ENCODE results near the gene CNKSR3.

Gene CNKSR3

DNA sequence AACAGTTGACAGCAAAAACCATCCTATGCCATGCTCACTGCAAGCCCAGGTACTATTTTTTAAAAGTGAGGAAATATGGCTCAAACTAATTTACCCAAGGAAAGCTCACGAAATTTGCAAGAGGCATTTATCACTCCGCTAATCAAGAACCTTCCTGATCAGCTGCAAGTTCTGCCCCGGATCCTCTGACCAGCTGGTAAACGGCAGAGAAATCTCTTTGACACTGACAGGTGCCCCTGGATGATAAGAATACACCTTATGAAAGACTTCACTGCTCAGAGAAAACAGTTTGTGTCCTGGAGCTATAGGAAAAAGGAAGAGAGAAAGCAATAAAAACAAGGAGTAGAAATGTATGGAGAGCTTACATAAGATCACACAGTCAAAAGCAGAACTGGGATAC lies 6.4 kb downstream of the CNKSR3 start:
- H3K9me3 ChIP-seq: no peaks in the 10 kb centered on the region
- H3K4me1 ChIP-seq: peaks cover 12% of the 10 kb centered on the region
- in situ Hi-C loops (cut with MboI; ENCODE audit: low sequenced_read_pairs): no loop called here
- H3K36me3 ChIP-seq (replicated peaks): peaks cover 4% of the 10 kb centered on the region; the same call in 1 of the 2 replicates
- H3K4me3 ChIP-seq: no peak overlapping the region
- no peaks in the 10 kb centered on the region for H3K27me3 ChIP-seq (ENCODE audit: low read depth)
- no peak for DNase-seq (ENCODE audit: low spot score in 2 of 2)

DNA sequence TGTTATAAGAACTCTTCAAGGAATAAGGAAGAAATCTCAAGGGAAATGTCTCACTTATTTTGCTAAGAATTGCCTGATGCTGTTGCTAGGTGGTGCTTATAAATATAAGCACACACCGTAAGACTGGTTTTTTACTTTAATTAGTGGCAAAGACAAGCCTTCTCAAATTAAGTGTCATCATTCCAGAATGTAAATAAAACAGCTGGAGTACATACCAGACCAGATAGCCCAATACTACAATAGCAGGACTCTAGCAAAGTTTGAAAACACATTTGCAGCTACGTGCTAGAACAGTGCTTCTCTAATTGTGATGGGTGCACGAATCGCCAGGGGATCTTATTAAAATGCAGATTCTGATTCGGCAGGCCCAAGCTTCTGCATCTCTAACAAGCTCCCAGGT lies 6.8 kb downstream of the CNKSR3 start:
- DNase-seq (ENCODE audit: low spot score in 2 of 2): no peak
- Histone ChIP-seq H3K9me3 (no peaks in the 10 kb centered on the region), H3K4me3 (no peak overlapping the region), H3K27me3 (ENCODE audit: low read depth) (no peaks in the 10 kb centered on the region), H3K4me1 (peaks cover 11% of the 10 kb centered on the region), H3K36me3 (replicated peaks) (peaks cover 4% of the 10 kb centered on the region; the same call in 1 of the 2 replicates)
- in situ Hi-C loops (cut with MboI; ENCODE audit: low sequenced_read_pairs): no loop called here

DNA sequence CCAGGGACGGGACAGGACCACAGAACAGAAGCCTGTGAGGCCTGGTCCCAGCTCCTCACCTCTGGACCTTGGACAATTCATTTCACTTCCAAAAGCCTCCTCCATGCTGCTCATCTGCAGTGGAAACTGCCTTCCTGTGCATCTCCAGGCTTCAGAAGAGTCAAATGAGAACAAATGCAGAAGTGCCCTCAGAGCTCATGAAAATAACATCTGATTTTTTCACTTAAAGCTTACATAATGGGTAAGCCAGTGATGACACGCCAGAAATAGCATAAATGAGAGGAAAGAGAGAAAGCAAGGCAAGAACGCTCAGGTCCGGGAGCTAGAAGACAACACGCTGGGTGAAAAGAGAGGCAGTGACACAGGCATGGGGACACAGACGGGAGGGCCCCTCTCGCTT lies 7.9 kb downstream of the CNKSR3 start:
- DNase-seq (ENCODE audit: low spot score in 2 of 2): no peak
- Histone ChIP-seq H3K4me3 (no peak overlapping the region), H3K36me3 (replicated peaks) (peaks cover 4% of the 10 kb centered on the region; the same call in 1 of the 2 replicates), H3K27me3 (ENCODE audit: low read depth) (no peaks in the 10 kb centered on the region), H3K4me1 (peaks cover under 1% of the 10 kb centered on the region), H3K9me3 (no peaks in the 10 kb centered on the region)
- in situ Hi-C loops (cut with MboI; ENCODE audit: low sequenced_read_pairs): no loop called here

DNA sequence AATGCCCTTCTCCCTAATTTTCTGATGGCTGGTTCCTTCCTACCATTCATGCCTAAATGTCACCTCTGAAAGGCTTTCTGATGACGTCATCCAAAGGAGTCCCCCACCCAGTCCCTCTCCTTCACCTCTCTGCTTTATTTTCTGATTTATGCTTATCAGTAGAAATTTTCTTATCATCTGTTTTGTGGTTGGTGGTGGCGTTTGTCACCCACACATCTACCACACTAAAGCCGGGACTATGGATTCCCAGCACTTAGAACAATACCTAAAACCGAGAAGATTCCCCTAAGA lies 9.0 kb downstream of the CNKSR3 start:
- H3K36me3 ChIP-seq (replicated peaks): no peaks in the 10 kb centered on the region; the same call in 1 of the 2 replicates
- H3K9me3 ChIP-seq: no peaks in the 10 kb centered on the region
- no peaks in the 10 kb centered on the region; the same call in 1 of the 2 replicates for H3K4me1 ChIP-seq
- no peaks in the 10 kb centered on the region for H3K27me3 ChIP-seq (ENCODE audit: low read depth)
- no peak overlapping the region for H3K4me3 ChIP-seq
- no peak for DNase-seq (ENCODE audit: low spot score in 2 of 2)
- in situ Hi-C loops (cut with MboI; ENCODE audit: low sequenced_read_pairs): no loop called here

DNA sequence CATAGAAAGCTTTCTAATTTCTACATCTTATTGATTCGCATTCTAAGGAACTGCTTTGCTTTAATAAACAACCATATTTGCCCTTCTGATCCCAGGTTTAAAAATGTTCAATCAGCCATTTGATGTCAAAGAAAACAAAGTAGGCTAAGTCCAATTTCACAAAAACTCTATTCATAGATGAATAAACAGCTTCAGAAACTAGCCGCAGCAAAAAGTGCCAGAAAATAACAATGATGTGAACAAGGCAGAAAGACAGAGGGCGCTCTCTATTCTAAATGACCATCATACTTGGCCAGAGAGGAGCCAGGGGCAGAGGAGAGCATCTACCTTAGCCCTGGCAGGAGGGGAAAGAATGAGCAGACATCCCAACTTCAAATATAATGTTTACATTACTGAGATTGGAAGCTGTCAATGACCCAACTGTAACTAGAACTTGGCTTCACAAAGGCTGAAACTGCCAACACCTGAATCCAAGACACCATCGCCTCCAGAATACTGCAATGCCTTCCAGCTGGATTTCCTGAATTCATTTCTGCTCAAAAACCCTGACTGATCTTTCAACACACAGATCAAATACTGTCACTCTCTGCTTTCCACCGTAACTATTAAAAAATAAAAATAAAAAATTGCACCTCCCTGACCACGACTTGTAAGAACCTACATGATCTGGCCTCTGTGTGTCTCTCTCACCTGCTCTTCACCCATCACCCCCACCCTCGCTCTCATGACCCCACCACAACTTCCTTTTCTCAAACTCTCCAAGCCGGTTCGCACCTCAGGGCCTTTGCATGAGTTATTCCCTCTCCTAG lies 9.5 kb downstream of the CNKSR3 start:
- no peak overlapping the region for H3K4me3 ChIP-seq
- DNase-seq (ENCODE audit: low spot score in 2 of 2): peak; percentile 21 to 32
- H3K9me3 ChIP-seq: no peaks in the 10 kb centered on the region
- H3K27me3 ChIP-seq (ENCODE audit: low read depth): no peaks in the 10 kb centered on the region
- in situ Hi-C loops (cut with MboI; ENCODE audit: low sequenced_read_pairs): no loop called here
- no peaks in the 10 kb centered on the region; the same call in 1 of the 2 replicates for H3K4me1 ChIP-seq
- H3K36me3 ChIP-seq (replicated peaks): no peaks in the 10 kb centered on the region; the same call in 1 of the 2 replicates

DNA sequence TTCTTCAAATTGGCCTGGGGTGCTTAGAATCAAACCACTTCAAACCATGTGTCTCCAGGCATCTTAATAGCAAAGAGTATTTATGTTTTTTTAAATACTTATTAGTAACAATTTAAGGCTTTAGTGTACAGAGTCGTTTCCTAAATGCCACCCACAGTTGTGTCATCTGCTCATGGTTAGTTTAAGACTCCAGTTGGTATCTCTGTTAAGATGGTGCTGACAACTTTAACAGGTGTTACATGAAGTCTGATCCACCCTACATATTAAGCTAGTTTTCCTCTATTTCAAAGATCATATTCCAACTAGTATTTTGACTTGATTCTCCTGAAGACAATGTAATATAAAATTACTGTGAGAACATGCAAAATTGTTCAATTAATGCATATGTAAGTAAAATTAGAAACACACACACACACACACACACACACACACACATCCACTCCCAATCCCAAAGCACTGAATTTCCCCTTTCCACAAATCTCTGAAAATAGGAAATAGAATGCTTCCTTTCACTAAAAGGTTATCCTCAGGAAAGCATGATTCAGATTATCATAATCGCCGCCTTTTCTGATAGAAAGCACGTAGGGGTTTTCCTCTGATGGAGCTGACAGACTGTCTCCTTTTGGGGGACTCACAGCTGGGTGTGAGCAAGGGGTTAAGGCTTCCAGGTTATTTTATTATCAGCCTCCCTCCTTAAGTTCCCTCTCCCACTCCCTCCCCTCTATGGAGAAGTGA lies 10.5 kb downstream of the CNKSR3 start:
- DNase-seq (ENCODE audit: low spot score in 2 of 2): no peak
- no peaks in the 10 kb centered on the region; the same call in 1 of the 2 replicates for H3K4me1 ChIP-seq
- no peaks in the 10 kb centered on the region for H3K36me3 ChIP-seq (replicated peaks)
- no peaks in the 10 kb centered on the region for H3K9me3 ChIP-seq
- in situ Hi-C loops (cut with MboI; ENCODE audit: low sequenced_read_pairs): no loop called here
- H3K27me3 ChIP-seq (ENCODE audit: low read depth): no peaks in the 10 kb centered on the region
- H3K4me3 ChIP-seq: no peak overlapping the region

DNA sequence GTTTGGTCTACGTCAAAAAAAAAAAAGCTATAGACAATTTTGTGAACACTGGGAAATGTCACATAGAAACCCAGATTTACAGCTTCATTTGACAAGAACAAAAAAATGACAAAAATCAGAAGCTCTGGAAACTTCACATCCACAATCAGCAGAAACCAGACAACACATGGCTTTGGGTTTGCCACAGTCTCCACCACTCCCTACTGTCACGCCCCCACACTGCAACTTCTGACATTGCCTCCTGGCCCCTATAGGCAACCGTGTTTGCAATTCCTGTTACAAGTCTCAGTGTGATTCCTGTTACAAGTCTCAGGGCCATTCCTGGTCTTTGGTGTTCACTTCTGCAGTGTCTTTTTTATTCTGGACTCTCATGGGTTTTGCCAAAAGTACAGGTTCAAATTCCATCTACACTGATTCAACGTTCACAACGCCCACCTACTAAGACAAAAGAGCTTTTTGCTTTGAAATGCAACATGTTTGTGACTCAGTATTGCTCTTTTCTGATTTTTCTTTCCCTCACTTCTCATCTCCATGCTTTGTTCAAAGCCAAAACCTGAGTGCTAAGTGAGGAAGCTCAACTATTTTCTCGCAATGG lies 12.0 kb downstream of the CNKSR3 start:
- H3K4me1 ChIP-seq: no peaks in the 10 kb centered on the region; the same call in 1 of the 2 replicates
- no peaks in the 10 kb centered on the region for H3K27me3 ChIP-seq (ENCODE audit: low read depth)
- no peak for DNase-seq (ENCODE audit: low spot score in 2 of 2)
- in situ Hi-C loops (cut with MboI; ENCODE audit: low sequenced_read_pairs): no loop called here
- H3K36me3 ChIP-seq (replicated peaks): no peaks in the 10 kb centered on the region
- H3K4me3 ChIP-seq: no peak overlapping the region
- H3K9me3 ChIP-seq: no peaks in the 10 kb centered on the region

DNA sequence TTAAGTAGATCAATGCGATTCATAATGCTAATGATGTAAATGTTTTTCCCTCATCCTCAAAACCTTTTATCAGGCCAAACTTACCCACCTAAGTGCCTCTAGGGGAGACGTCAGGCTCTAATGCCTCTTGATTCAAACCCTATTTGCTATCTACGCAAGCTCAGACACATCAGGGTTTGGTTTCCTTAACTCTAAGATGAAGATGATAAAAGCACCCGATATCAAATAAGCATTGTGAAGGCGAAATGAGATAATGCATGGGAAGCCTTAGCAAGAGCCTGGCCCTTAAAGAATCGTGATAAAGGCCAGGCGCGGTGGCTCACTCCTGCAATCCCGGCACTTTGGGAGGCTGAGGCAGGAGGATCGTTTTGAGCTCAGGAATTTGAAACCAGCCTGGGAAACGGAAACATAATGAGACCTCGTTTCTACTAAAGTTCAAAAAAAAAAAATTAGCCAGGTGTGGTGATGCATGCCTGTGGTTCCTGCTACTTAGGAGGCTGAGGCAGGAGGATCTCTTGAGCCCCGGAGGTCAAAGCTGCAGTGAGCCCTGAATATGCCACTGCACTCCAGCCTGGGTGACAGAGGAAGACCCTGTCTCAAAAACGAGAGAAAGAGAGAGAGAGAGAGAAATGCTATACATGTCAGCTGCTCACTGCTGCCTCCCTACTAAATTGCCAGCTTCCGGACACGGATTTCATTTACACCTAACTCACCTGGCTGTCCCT lies 13.5 kb downstream of the CNKSR3 start:
- in situ Hi-C loops (cut with MboI; ENCODE audit: low sequenced_read_pairs): no loop called here

DNA sequence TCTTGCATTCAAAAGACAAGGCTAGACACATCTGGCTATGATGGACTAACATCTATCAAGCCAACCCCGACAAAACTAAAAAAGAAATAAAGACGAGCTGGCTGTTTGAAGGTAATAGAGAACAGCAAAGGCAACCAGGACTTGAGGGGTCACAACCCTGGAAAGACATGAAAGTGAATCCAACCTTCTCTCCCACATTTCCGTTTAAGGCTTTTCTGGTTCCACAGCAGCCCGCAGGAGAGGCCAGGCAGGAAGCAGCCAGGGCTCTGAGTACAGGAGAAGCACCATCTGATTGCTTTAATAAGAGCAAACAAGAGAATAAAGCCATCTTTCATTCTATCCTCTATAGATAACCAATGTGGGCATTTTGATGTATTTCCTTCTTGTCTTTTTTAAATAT lies 14.3 kb downstream of the CNKSR3 start:
- DNase-seq (ENCODE audit: low spot score in 2 of 2): no peak
- Histone ChIP-seq H3K4me3 (no peak overlapping the region), H3K36me3 (replicated peaks) (no peaks in the 10 kb centered on the region), H3K4me1 (peaks cover 8% of the 10 kb centered on the region), H3K9me3 (no peaks in the 10 kb centered on the region), H3K27me3 (ENCODE audit: low read depth) (no peaks in the 10 kb centered on the region)
- in situ Hi-C loops (cut with MboI; ENCODE audit: low sequenced_read_pairs): no loop called here

More for the DNA sequence above, 13.5 kb downstream of the CNKSR3 start:
- Histone ChIP-seq H3K4me1 (peaks cover under 1% of the 10 kb centered on the region), H3K4me3 (no peak overlapping the region), H3K36me3 (replicated peaks) (no peaks in the 10 kb centered on the region), H3K27me3 (ENCODE audit: low read depth) (no peaks in the 10 kb centered on the region), H3K9me3 (no peaks in the 10 kb centered on the region)
- no peak for DNase-seq (ENCODE audit: low spot score in 2 of 2)

DNA sequence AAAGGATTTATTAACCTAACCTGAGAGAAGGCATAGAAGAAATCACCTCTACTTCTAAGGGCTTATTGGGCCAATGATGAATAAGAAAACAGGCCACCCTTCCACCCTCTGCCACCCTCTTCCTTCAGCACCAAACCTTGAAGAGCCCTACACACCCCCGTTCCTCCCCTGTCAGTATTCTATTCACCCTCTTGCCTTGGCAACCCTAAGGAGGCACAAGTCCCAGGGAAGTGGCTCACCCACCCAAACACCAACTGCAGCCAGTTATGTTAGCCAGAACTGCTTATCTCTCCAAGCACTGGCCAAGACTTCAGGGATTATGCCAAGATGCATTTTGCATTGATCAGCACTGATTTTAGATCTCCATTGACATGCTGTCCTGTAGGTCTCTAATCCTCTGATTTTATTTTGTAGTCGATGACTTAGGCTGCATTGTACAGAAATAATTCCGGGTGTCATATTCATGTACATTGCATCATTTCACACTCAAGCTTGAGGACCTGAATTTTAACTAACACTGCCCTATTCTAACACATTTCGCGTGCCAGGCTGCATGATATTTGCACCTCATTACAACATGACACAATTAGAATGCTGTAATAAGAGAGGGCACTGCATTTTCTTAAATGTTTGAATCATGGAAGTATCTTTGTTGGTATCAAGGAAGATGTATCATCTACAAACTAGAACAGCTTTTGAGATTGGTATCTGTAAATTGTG lies 15.7 kb downstream of the CNKSR3 start:
- Histone ChIP-seq H3K27me3 (ENCODE audit: low read depth) (no peaks in the 10 kb centered on the region), H3K9me3 (no peaks in the 10 kb centered on the region), H3K4me1 (peaks cover 11% of the 10 kb centered on the region), H3K36me3 (replicated peaks) (no peaks in the 10 kb centered on the region), H3K4me3 (no peak overlapping the region)
- DNase-seq (ENCODE audit: low spot score in 2 of 2): no peak
- in situ Hi-C loops (cut with MboI; ENCODE audit: low sequenced_read_pairs): no loop called here

DNA sequence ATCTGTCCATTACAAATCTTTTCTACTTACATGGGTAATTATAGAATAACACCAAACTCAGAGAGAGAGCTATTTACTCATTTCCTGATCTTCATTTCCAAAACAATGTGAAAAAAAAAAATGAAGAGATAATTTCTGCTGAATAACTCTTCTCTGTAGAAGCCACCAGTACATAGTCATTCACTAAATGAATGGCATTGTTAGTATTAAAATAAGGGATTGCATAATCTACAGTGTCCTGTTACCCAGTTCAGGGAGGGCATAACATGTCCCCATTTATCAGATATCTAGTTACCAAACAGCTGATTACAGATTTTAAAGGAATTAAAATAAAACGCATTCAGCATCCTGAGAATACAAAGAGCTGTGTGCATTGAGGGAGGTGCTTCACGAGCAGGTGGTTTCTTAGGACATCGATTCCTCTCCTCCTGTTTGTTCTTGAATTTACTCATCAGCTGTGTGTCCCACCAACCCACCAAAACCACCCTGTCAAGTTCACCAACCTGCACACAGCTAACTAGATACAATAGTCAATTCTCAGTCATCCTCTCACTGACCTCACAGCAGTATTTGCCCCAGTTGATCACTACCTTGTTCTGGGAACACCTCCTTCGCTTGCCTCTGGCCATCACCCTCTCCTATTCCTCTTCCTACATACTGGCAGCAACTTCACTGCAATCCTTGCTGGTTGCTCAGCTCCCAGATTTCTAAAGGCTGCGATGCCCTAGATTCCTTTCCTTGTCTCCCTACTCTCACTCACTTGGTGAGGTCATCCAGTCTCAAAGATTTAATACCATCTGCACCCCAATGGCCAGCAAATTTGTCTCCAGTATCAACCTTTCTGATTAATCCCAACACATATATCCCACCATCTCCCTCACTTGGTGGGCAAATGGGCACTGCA lies 18.7 kb downstream of the CNKSR3 start:
- Histone ChIP-seq H3K27me3 (ENCODE audit: low read depth) (no peaks in the 10 kb centered on the region), H3K9me3 (no peaks in the 10 kb centered on the region), H3K4me1 (peaks cover 14% of the 10 kb centered on the region), H3K36me3 (replicated peaks) (no peaks in the 10 kb centered on the region), H3K4me3 (no peak overlapping the region)
- in situ Hi-C loops (cut with MboI; ENCODE audit: low sequenced_read_pairs): no loop called here
- DNase-seq (ENCODE audit: low spot score in 2 of 2): peak in 1 of 2 experiments; percentile 22

DNA sequence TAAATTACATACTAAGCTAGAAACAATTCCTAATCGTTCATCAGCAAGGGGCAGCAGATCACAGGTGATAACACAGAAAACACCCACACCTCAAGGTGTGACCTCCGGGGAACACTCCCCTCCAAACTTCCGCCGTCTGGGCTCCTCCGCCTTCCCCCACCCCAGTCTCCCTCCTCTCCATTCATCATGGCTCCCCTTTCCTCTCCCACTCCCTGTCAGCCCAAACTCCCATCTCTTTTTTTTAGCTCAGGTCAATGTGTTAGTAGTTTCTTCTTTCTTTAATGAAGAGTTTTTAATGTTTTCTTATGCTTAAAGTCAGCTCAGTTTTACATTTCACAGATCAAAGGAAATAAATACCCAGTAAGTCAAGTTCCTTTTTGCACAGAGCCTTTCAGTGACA lies 20.7 kb downstream of the CNKSR3 start:
- in situ Hi-C loops (cut with MboI; ENCODE audit: low sequenced_read_pairs): no loop called here
- no peak for DNase-seq (ENCODE audit: low spot score in 2 of 2)
- no peaks in the 10 kb centered on the region for H3K27me3 ChIP-seq (ENCODE audit: low read depth)
- no peaks in the 10 kb centered on the region for H3K36me3 ChIP-seq (replicated peaks)
- peaks cover 14% of the 10 kb centered on the region for H3K4me1 ChIP-seq
- no peaks in the 10 kb centered on the region for H3K9me3 ChIP-seq
- no peak overlapping the region for H3K4me3 ChIP-seq

Measured in HAP-1 (cell line).